Measurements from ENCODE around the gene C10orf90.
"Not testable (repeated sequence)": the region's sequence is repeated elsewhere in the genome, so short reads cannot be mapped to it uniquely, and the experiment has no call there.

The C10orf90 gene

GRCh38 chr10:126551202-126551601 is 119.3 kb downstream of the C10orf90 start:
- no peak for TF ChIP-seq CTCF (IDR thresholded peaks at IDR 0.05; ENCODE audit: insufficient read depth, low read length, poor library complexity, severe bottlenecking)
- no peak for DNase-seq (ENCODE audit: extremely low read depth, insufficient read length)
- Histone ChIP-seq H3K27me3 (replicated peaks; ENCODE audit: control insufficient read depth, insufficient read depth, low read length) (no peaks in the 10 kb centered on the region), H3K4me3 (replicated peaks; ENCODE audit: low read depth, low read length) (no peak overlapping the region), H3K36me3 (ENCODE audit: control insufficient read depth, insufficient read depth, low read length) (no peaks in the 10 kb centered on the region)

- not testable (repeated sequence) for DNase-seq (ENCODE audit: extremely low read depth, insufficient read length); H3K36me3 ChIP-seq (ENCODE audit: control insufficient read depth, insufficient read depth, low read length); H3K27me3 ChIP-seq (replicated peaks; ENCODE audit: control insufficient read depth, insufficient read depth, low read length); H3K4me3 ChIP-seq (replicated peaks; ENCODE audit: low read depth, low read length)
Measured at GRCh38 chr10:126550586-126550985, 119.9 kb downstream of the C10orf90 start.

- no peaks in the 10 kb centered on the region for H3K36me3 ChIP-seq (ENCODE audit: control insufficient read depth, insufficient read depth, low read length)
- TF ChIP-seq CTCF (IDR thresholded peaks at IDR 0.05; ENCODE audit: insufficient read depth, low read length, poor library complexity, severe bottlenecking): no peak
- H3K27me3 ChIP-seq (replicated peaks; ENCODE audit: control insufficient read depth, insufficient read depth, low read length): no peaks in the 10 kb centered on the region
- H3K4me3 ChIP-seq (replicated peaks; ENCODE audit: low read depth, low read length): no peak overlapping the region
- DNase-seq (ENCODE audit: extremely low read depth, insufficient read length): no peak
Measured at GRCh38 chr10:126549344-126549743, 121.1 kb downstream of the C10orf90 start.

- DNase-seq (ENCODE audit: extremely low read depth, insufficient read length): no peak
Measured at GRCh38 chr10:126544565-126544964, 125.9 kb downstream of the C10orf90 start.

GRCh38 chr10:126538439-126539135 is 131.9 kb downstream of the C10orf90 start:
- no peak for TF ChIP-seq CTCF (IDR thresholded peaks at IDR 0.05; ENCODE audit: insufficient read depth, low read length, poor library complexity, severe bottlenecking)
- Histone ChIP-seq H3K4me3 (replicated peaks; ENCODE audit: low read depth, low read length) (no peak overlapping the region), H3K36me3 (ENCODE audit: control insufficient read depth, insufficient read depth, low read length) (no peaks in the 10 kb centered on the region), H3K27me3 (replicated peaks; ENCODE audit: control insufficient read depth, insufficient read depth, low read length) (no peaks in the 10 kb centered on the region)
- no peak for DNase-seq (ENCODE audit: extremely low read depth, insufficient read length)

More at GRCh38 chr10:126544565-126544964, 125.9 kb downstream of the C10orf90 start:
- TF ChIP-seq CTCF (IDR thresholded peaks at IDR 0.05; ENCODE audit: insufficient read depth, low read length, poor library complexity, severe bottlenecking): no peak
- H3K36me3 ChIP-seq (ENCODE audit: control insufficient read depth, insufficient read depth, low read length): no peaks in the 10 kb centered on the region
- no peak overlapping the region for H3K4me3 ChIP-seq (replicated peaks; ENCODE audit: low read depth, low read length)
- no peaks in the 10 kb centered on the region for H3K27me3 ChIP-seq (replicated peaks; ENCODE audit: control insufficient read depth, insufficient read depth, low read length)

- no peaks in the 10 kb centered on the region for H3K27me3 ChIP-seq (replicated peaks; ENCODE audit: control insufficient read depth, insufficient read depth, low read length)
- no peaks in the 10 kb centered on the region for H3K36me3 ChIP-seq (ENCODE audit: control insufficient read depth, insufficient read depth, low read length)
- no peak overlapping the region for H3K4me3 ChIP-seq (replicated peaks; ENCODE audit: low read depth, low read length)
- TF ChIP-seq CTCF (IDR thresholded peaks at IDR 0.05; ENCODE audit: insufficient read depth, low read length, poor library complexity, severe bottlenecking): no peak
- no peak for DNase-seq (ENCODE audit: extremely low read depth, insufficient read length)
Measured at GRCh38 chr10:126536656-126537055, 133.8 kb downstream of the C10orf90 start.

Measured in GM06990 (cell line).